Keratinocyte (primary cell): ENCODE results near the gene CEMP1. TPM values are rescaled to one million over a fixed set of nuclear protein-coding genes. Genes with fewer than 3 reads are reported as not detected.

Experiments used
- DNase-seq: peaks from one replicate; pipeline ENCODE4 v3.0.0-alpha.2; 2011; ENCODE audit warnings: low read depth, missing footprints, low spot score
- FAIRE-seq: peaks from 2 replicates; lab custom pipeline; 2011; peaks lifted over from hg19 to GRCh38; lab: Jason Lieb, UNC
- H2AFZ ChIP-seq: 2 replicates; pipeline ENCODE4 v1.6.0; 2012; ENCODE audit warnings: low read length, control low read depth, inconsistent platforms; ENCODE audit not compliant: control insufficient read depth
- H3K27ac ChIP-seq: 2 replicates; pipeline ENCODE4 v1.5.1; 2011; ENCODE audit warnings: low read length; ENCODE audit not compliant: control insufficient read depth, insufficient read depth
- H3K27me3 ChIP-seq: 3 replicates; pipeline ENCODE4 v1.6.0; 2011; ENCODE audit warnings: low read length; ENCODE audit not compliant: control insufficient read depth, insufficient read depth; ENCODE audit errors: extremely low read depth
- H3K36me3 ChIP-seq, 2 experiments: 2 replicates in 1 of 2; 3 replicates in 1 of 2; pipeline ENCODE4 v1.5.1; 2011; ENCODE audit warnings: low read length in 2 of 2, mild to moderate bottlenecking in 1 of 2; ENCODE audit not compliant: control insufficient read depth in 2 of 2, insufficient read depth in 2 of 2; ENCODE audit errors: extremely low read depth in 1 of 2
- H3K4me1 ChIP-seq: 3 replicates; pipeline ENCODE4 v1.5.1; 2011; ENCODE audit warnings: low read length; ENCODE audit not compliant: control insufficient read depth, insufficient read depth; ENCODE audit errors: extremely low read depth
- H3K4me2 ChIP-seq: 3 replicates; pipeline ENCODE4 v1.6.0; 2011; ENCODE audit warnings: low read depth, low read length; ENCODE audit not compliant: control insufficient read depth, insufficient read depth; ENCODE audit errors: extremely low read depth
- H3K4me3 ChIP-seq, 3 experiments: fragments of 200-600 bp in 1 of 3; sonication (generic) in 1 of 3; 2 replicates in 2 of 3; 3 replicates in 1 of 3; pipeline ENCODE4 v1.5.1; 2011 to 2016; ENCODE audit warnings: low read length in 3 of 3, mild to moderate bottlenecking in 3 of 3, control low read depth in 2 of 3, inconsistent platforms in 1 of 3, low read depth in 1 of 3, mixed read lengths in 1 of 3, mixed run types in 1 of 3, moderate library complexity in 1 of 3; ENCODE audit not compliant: control insufficient read depth in 2 of 3, insufficient read depth in 2 of 3; ENCODE audit errors: extremely low read depth in 1 of 3
- H3K79me2 ChIP-seq: 2 replicates; pipeline ENCODE4 v1.6.0; 2012; ENCODE audit warnings: low read length; ENCODE audit not compliant: control insufficient read depth, insufficient read depth
- H3K9ac ChIP-seq: 3 replicates; pipeline ENCODE4 v1.6.0; 2011; ENCODE audit warnings: low read length; ENCODE audit not compliant: control insufficient read depth, insufficient read depth; ENCODE audit errors: extremely low read depth
- H3K9me1 ChIP-seq: 3 replicates; pipeline ENCODE4 v1.6.0; 2011; ENCODE audit warnings: low read length; ENCODE audit not compliant: control insufficient read depth, insufficient read depth; ENCODE audit errors: extremely low read depth
- H3K9me3 ChIP-seq: 2 replicates; pipeline ENCODE4 v1.5.1; 2012; ENCODE audit warnings: low read depth, low read length; ENCODE audit not compliant: control insufficient read depth
- H4K20me1 ChIP-seq: 3 replicates; pipeline ENCODE4 v1.6.0; 2011; ENCODE audit warnings: low read length; ENCODE audit not compliant: control insufficient read depth, insufficient read depth; ENCODE audit errors: extremely low read depth
- EZH2 ChIP-seq: IDR thresholded peaks from one replicate; pipeline ENCODE4 v1.6.1; 2012; ENCODE audit warnings: inconsistent platforms, mild to moderate bottlenecking, low read length, moderate library complexity
- dilution Hi-C: fragments of 300-500 bp; cut with MboI; formaldehyde crosslinking; loops from one replicate; pipeline ENCODE4 v1.7.0; 2020; ENCODE audit warnings: low sequenced_read_pairs; ENCODE audit not compliant: extremely low pct_ligation_motif_present
- polyA plus RNA-seq, 5 experiments: library from polyadenylated mRNA; depleted of rRNA in 3 of 5; stranded (reverse) in 3 of 5; stranded (forward) in 1 of 5; unstranded in 1 of 5; fragments of >200 nt; gene quantifications; 1 replicate in 1 of 5; 2 replicates in 3 of 5; 3 replicates in 1 of 5; pipeline versions ENCODE4 v1.2.1 to v1.2.3, GENCODE V29; 2011 to 2012; ENCODE audit warnings: missing spikeins in 2 of 5, low read depth in 1 of 5, low replicate concordance in 1 of 5
- TF ChIP-seq, protein P1 (sequence below), 3 experiments: IDR thresholded peaks in 1 of 3; conservative IDR thresholded peaks in 1 of 3; optimal IDR thresholded peaks in 1 of 3; 2 replicates in 2 of 3; 3 replicates in 1 of 3; pipeline versions ENCODE3 to v1.5.1; 2011; ENCODE audit warnings: low read length in 3 of 3, mild to moderate bottlenecking in 3 of 3, moderate library complexity in 2 of 3, control low read depth in 1 of 3, inconsistent platforms in 1 of 3; ENCODE audit not compliant: insufficient read depth in 2 of 3; ENCODE audit errors: extremely low read depth in 1 of 3

The CEMP1 gene
- polyA plus RNA-seq, 1 donor (not counting 4 experiments of a cell fraction or from before 2014, with no cell fraction given) = not detected

DNA sequence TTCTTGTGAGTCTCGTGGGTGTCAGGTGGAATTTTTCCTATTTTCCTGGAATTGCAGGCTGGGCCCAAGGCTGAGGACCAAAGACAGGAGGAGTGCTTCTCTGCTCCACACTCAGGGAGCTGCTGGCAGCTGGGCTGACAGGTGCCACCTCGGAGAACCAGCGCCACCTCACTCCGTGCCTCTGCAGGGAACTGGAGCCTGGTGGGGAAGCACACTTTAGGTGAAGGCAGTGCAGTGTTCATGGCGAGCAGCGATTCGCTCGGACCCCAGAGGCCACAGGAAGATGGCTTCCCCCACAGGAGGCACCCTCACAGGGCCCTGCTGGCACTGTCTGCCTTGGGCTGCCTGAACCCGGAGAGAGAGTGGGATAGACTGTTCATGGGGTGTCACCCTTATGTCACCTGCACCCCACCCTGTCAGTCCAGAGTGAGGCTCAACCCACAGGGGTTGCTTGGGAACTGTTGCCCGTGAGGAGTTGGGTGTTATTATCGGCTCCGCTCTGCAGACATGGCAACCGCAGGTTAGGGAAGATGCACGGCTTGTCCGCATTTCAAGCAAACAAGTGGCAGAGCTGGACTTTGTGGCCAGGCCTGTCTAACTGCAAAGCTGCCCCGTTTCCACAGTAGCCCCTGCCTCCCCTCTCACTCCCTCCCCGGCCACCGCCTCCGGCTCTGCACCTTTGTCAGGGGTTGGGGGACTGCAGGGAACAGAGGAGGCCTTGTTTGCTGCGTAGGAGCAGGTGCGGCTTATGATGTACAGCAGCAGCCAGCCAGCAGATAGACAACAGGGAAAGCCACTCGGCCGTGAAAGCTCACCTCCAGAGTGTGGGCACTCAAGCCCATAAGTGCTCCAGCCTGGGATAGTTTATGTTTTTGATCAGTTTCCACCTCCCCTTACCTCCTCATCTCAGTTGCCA is 40.8 kb downstream of the CEMP1 start:
- Histone ChIP-seq H3K4me1 (peaks cover 3% of the 10 kb centered on the region), H3K9me3 (no peaks in the 10 kb centered on the region), H3K9me1 (no peaks in the 10 kb centered on the region), H3K4me3 (no peak overlapping the region), H4K20me1 (peaks cover 3% of the 10 kb centered on the region), H3K9ac (no peak overlapping the region), H3K27me3 (no peaks in the 10 kb centered on the region), H3K27ac (no peak overlapping the region), H3K36me3 (no peaks in the 10 kb centered on the region), H3K79me2 (no peaks in the 10 kb centered on the region), H2AFZ (no peak overlapping the region), H3K4me2 (no peak overlapping the region)
- dilution Hi-C loops = no loop called here
- TF ChIP-seq, protein P1, sequence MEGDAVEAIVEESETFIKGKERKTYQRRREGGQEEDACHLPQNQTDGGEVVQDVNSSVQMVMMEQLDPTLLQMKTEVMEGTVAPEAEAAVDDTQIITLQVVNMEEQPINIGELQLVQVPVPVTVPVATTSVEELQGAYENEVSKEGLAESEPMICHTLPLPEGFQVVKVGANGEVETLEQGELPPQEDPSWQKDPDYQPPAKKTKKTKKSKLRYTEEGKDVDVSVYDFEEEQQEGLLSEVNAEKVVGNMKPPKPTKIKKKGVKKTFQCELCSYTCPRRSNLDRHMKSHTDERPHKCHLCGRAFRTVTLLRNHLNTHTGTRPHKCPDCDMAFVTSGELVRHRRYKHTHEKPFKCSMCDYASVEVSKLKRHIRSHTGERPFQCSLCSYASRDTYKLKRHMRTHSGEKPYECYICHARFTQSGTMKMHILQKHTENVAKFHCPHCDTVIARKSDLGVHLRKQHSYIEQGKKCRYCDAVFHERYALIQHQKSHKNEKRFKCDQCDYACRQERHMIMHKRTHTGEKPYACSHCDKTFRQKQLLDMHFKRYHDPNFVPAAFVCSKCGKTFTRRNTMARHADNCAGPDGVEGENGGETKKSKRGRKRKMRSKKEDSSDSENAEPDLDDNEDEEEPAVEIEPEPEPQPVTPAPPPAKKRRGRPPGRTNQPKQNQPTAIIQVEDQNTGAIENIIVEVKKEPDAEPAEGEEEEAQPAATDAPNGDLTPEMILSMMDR (optimal IDR thresholded peaks at IDR 0.05 in 1 of 3, IDR thresholded peaks at IDR 0.05 in 1 of 3, conservative IDR thresholded peaks at IDR 0.05 in 1 of 3; ENCODE audit: extremely low read depth in 1 of 3, insufficient read depth in 2 of 3, low read length in 3 of 3) = no peak
- no peak for TF ChIP-seq EZH2
- DNase-seq = no peak
- FAIRE-seq = no peak

DNA sequence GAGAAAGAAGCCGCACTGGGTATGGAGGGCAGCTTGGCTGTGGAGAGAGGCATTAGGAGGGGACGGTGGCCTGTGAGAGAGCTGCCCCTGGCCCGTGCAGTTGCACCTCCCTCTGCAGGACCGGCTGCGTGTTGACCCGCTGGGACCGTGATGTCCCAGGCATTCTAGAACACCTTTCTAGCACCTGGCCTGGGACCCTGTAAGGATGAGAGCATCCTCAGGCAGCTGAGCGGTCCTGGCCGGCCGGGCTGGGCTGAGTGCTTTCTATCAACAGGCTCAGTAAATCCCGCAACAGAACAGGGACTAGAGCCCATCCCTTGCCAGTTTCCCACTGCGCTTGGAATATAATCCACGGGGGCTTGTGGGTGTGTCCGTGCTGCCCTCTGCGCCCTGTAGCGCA is 41.6 kb downstream of the CEMP1 start:
- no peak for DNase-seq
- Histone ChIP-seq H4K20me1 (peaks cover 3% of the 10 kb centered on the region), H3K9ac (no peak overlapping the region), H3K4me1 (peaks cover 3% of the 10 kb centered on the region), H3K27ac (no peak overlapping the region), H3K9me1 (no peaks in the 10 kb centered on the region), H2AFZ (no peak overlapping the region), H3K4me2 (no peak overlapping the region), H3K9me3 (no peaks in the 10 kb centered on the region), H3K36me3 (no peaks in the 10 kb centered on the region), H3K27me3 (no peaks in the 10 kb centered on the region), H3K4me3 (no peak overlapping the region), H3K79me2 (no peaks in the 10 kb centered on the region)
- no peak for FAIRE-seq
- TF ChIP-seq EZH2 = no peak
- TF ChIP-seq, protein P1 (optimal IDR thresholded peaks at IDR 0.05 in 1 of 3, IDR thresholded peaks at IDR 0.05 in 1 of 3, conservative IDR thresholded peaks at IDR 0.05 in 1 of 3; ENCODE audit: extremely low read depth in 1 of 3, insufficient read depth in 2 of 3, low read length in 3 of 3) = no peak
- dilution Hi-C loops = no loop called here
